CD4-positive, CD25-positive, alpha-beta regulatory T cell (primary cell): ENCODE results near the gene FKBP5. TPM values are rescaled to one million over a fixed set of nuclear protein-coding genes. Genes with fewer than 3 reads are reported as not detected.
"Not testable (repeated sequence)": the region's sequence is repeated elsewhere in the genome, so short reads cannot be mapped to it uniquely, and the experiment has no call there.

ENCODE experiments used
- ATAC-seq, 2 donors: fragments of 150-1000 bp; cut with Tn5 transposase; one replicate each; pipeline ENCODE4 v1.10.0; 2021; ENCODE audit warnings: low read depth in 2 of 2, moderate number of reproducible peaks in 2 of 2, moderate library complexity in 1 of 2
- DNase-seq, 3 donors: peaks; one replicate each; pipeline versions ENCODE4 v3.0.0 to v3.0.0-alpha.2; 2012 to 2022; ENCODE audit warnings: mixed read lengths in 1 of 3
- H3K27ac ChIP-seq: one replicate; pipeline ENCODE4 v1.7.0; 2013; ENCODE audit warnings: mild to moderate bottlenecking, low read length; ENCODE audit not compliant: insufficient read depth, poor library complexity, severe bottlenecking
- H3K27me3 ChIP-seq: one replicate; pipeline ENCODE4 v1.7.0; 2013; ENCODE audit warnings: low read length; ENCODE audit not compliant: control insufficient read depth, insufficient read depth
- H3K36me3 ChIP-seq: one replicate; pipeline ENCODE4 v1.7.0; 2013; ENCODE audit warnings: mild to moderate bottlenecking, low read length, moderate library complexity; ENCODE audit not compliant: control insufficient read depth, insufficient read depth
- H3K4me1 ChIP-seq: 2 replicates; pipeline ENCODE4 v1.7.0; 2013; ENCODE audit warnings: mild to moderate bottlenecking, low read length; ENCODE audit not compliant: insufficient read depth, control insufficient read depth, poor library complexity, severe bottlenecking
- H3K4me3 ChIP-seq: one replicate; pipeline ENCODE4 v1.7.0; 2013; ENCODE audit warnings: low read depth, mild to moderate bottlenecking, low read length, moderate library complexity
- H3K9me3 ChIP-seq, 2 experiments: 1 replicate in 1 of 2; 2 replicates in 1 of 2; pipeline ENCODE4 v1.7.0; 2013; ENCODE audit warnings: low read length in 2 of 2, mild to moderate bottlenecking in 1 of 2, moderate library complexity in 1 of 2; ENCODE audit not compliant: control insufficient read depth in 2 of 2
- H3K27ac Mint-ChIP-seq, 3 donors: one replicate each; pipeline ENCODE4 v1.8.0; 2020 to 2022; ENCODE audit warnings: mild to moderate bottlenecking in 3 of 3, mixed read lengths in 3 of 3, moderate library complexity in 2 of 3
- H3K27me3 Mint-ChIP-seq: one replicate; pipeline ENCODE4 v1.8.0; 2022; ENCODE audit warnings: mild to moderate bottlenecking, mixed read lengths
- H3K36me3 Mint-ChIP-seq: one replicate; pipeline ENCODE4 v1.8.0; 2020; ENCODE audit warnings: mixed read lengths
- H3K4me1 Mint-ChIP-seq, 4 donors: one replicate each; pipeline ENCODE4 v1.8.0; 2020 to 2022; ENCODE audit warnings: mixed read lengths in 4 of 4, mild to moderate bottlenecking in 1 of 4
- H3K4me3 Mint-ChIP-seq, 4 donors: one replicate each; pipeline ENCODE4 v1.8.0; 2020 to 2022; ENCODE audit warnings: mild to moderate bottlenecking in 4 of 4, mixed read lengths in 4 of 4, moderate library complexity in 3 of 4
- H3K9me3 Mint-ChIP-seq, 7 donors: one replicate each; pipeline ENCODE4 v1.8.0; 2020 to 2022; ENCODE audit warnings: mixed read lengths in 7 of 7, mild to moderate bottlenecking in 3 of 7, moderate library complexity in 2 of 7
- polyA plus RNA-seq, 4 donors: library from polyadenylated mRNA; unstranded; fragments of 300-500 nt; fragmentation: Illumina TruSeq; gene quantifications; one replicate each; pipeline ENCODE4 v1.2.3, GENCODE V29; 2021
- total RNA-seq: library from RNA; stranded (reverse); gene quantifications from one replicate; pipeline ENCODE4 v1.2.3, GENCODE V29; 2022

FKBP5 gene
- total and polyA plus RNA-seq, 5 donors from 2014 or later, result 27.5 to 157 (median 71.0) TPM

GRCh38 chr6:35599761-35600658 is 88.7 kb downstream of the FKBP5 start:
- H3K4me1 ChIP-seq, result peaks cover 87% of the 10 kb centered on the region
- ATAC-seq, result no peak
- Mint-ChIP-seq H3K9me3 (peaks cover 0 to 2% (median 0%) of the 10 kb centered on the region in 7 donors), H3K4me3 (peak overlapping the region; percentile 73 to 85 (median 82)), H3K27me3 (no peaks in the 10 kb centered on the region), H3K36me3 (peaks cover 24% of the 10 kb centered on the region), H3K4me1 (peaks cover 19 to 84% (median 62%) of the 10 kb centered on the region in 4 donors), H3K27ac (peak overlapping the region; percentile 91 to 98 (median 92))
- no peaks in the 10 kb centered on the region for H3K27me3 ChIP-seq
- H3K36me3 ChIP-seq, result peaks cover 16% of the 10 kb centered on the region
- no peak for DNase-seq
- no peaks in the 10 kb centered on the region for H3K9me3 ChIP-seq
- H3K27ac ChIP-seq, result peak overlapping the region; percentile 86
- H3K4me3 ChIP-seq, result peak overlapping the region; percentile 76

GRCh38 chr6:35598621-35599020 is 90.1 kb downstream of the FKBP5 start:
- Mint-ChIP-seq H3K27ac (peak overlapping the region; percentile 52 to 92 (median 91)), H3K4me1 (peaks cover 27 to 87% (median 64%) of the 10 kb centered on the region in 4 donors), H3K36me3 (peaks cover 31% of the 10 kb centered on the region)
- H3K4me3 Mint-ChIP-seq, ATAC-seq, H3K27me3 Mint-ChIP-seq, DNase-seq, H3K4me3 ChIP-seq, H3K9me3 ChIP-seq, H3K9me3 Mint-ChIP-seq, H3K27me3 ChIP-seq: not testable (repeated sequence)
- Histone ChIP-seq H3K36me3 (peaks cover 16% of the 10 kb centered on the region), H3K27ac (peak overlapping the region; percentile 86), H3K4me1 (peaks cover 87% of the 10 kb centered on the region)

DNA sequence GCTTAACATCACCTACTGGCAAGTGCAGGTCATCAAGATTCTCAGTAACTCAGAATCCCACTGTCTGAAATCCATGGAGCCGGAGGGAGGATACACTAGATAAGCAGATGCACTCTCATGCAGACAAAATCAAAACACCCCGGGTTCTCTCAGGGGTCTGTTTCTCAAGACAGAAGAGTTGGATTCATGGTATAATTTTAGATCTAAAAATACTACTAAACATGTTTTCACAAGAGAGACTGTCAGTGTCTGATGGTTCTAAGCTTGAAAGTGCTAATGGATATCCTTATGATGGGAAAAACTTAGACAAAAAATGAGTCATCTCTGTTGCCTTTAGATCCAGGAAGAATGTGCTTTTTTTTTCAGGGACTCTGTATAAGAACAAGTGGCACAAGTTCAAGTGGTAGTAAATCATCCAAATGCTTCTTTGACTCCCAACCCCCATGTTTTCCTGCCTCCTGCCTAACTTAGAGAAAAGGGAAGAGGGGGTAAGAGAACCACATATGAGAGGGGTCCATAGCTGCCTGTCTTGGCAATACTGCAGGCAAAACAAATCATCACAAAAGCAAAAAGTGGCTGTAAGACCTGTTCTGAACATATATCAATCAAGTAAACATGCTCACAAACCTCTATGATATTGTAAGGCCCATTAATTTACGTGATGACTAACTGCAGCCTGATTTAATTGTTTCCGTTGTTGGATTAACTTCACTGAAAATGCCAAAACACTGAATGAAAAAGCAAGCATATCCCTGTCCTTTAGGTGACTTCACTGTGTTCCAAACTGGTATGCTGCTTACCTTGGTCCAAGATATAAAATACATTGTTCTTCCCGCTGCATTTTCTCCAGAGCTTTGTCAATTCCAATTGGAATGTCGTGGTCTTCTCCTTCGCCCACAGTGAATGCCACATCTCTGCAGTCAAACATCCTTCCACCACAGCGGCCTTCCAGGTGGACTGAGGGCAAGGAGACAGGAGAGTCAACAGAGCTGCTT is 92.0 kb downstream of the FKBP5 start:
- ATAC-seq (no peak), DNase-seq (no peak)
- H3K9me3 ChIP-seq, result no peaks in the 10 kb centered on the region
- peak overlapping the region; percentile 86 for H3K27ac ChIP-seq
- Mint-ChIP-seq H3K4me3 (peak overlapping the region in 3 of 4 donors; percentile 10 to 54 (median 44)), H3K36me3 (peaks cover 40% of the 10 kb centered on the region), H3K27ac (peak overlapping the region; percentile 79 to 93 (median 88)), H3K9me3 (peaks cover 0 to 2% (median 0%) of the 10 kb centered on the region in 7 donors), H3K4me1 (peaks cover 25 to 88% (median 62%) of the 10 kb centered on the region in 4 donors), H3K27me3 (no peaks in the 10 kb centered on the region)
- peaks cover 24% of the 10 kb centered on the region for H3K36me3 ChIP-seq
- no peak overlapping the region for H3K4me3 ChIP-seq
- peaks cover 69% of the 10 kb centered on the region for H3K4me1 ChIP-seq
- no peaks in the 10 kb centered on the region for H3K27me3 ChIP-seq

- Mint-ChIP-seq H3K4me3 (peak overlapping the region; percentile 44 to 81 (median 69)), H3K36me3 (peaks cover 50% of the 10 kb centered on the region), H3K27ac (peak overlapping the region; percentile 78 to 93 (median 84)), H3K9me3 (peaks cover 0 to 2% (median 0%) of the 10 kb centered on the region in 7 donors), H3K4me1 (peaks cover 23 to 88% (median 54%) of the 10 kb centered on the region in 4 donors), H3K27me3 (no peaks in the 10 kb centered on the region)
- H3K4me3 ChIP-seq, result peak overlapping the region; percentile 66
- no peak overlapping the region for H3K27ac ChIP-seq
- H3K36me3 ChIP-seq, result peaks cover 32% of the 10 kb centered on the region
- H3K9me3 ChIP-seq, result no peaks in the 10 kb centered on the region
- H3K27me3 ChIP-seq, result no peaks in the 10 kb centered on the region
- H3K4me1 ChIP-seq, result peaks cover 53% of the 10 kb centered on the region
- no peak for ATAC-seq
- peak in 2 of 3 donors; percentile 17 to 28 for DNase-seq
Measured at GRCh38 chr6:35594503-35595186, 94.1 kb downstream of the FKBP5 start.

DNA sequence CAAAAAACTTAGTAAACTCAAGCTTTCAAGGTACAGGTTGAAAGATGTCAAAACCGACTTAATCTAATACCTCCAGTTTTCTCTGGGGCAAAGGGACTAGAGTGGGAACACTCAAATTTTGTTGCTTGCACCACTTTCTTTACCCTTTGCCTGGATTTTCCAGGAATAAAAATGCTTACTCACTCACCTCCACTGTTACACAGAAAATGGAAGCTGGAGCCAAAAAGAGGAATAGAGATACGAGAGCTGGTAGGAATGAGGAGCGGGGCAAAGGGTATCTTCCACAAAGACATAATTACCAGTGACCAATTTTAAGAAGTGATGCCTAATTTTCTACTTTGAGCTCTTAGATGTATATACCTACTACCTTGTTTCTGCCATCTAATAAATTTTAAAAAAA is 96.5 kb downstream of the FKBP5 start:
- peaks cover 0 to 2% (median 0%) of the 10 kb centered on the region in 7 donors for H3K9me3 Mint-ChIP-seq
- Histone ChIP-seq H3K9me3 (no peaks in the 10 kb centered on the region), H3K4me3 (peak overlapping the region; percentile 15), H3K4me1 (peaks cover 38% of the 10 kb centered on the region), H3K36me3 (peaks cover 36% of the 10 kb centered on the region), H3K27me3 (no peaks in the 10 kb centered on the region), H3K27ac (no peak overlapping the region)
- peaks cover 23 to 87% (median 52%) of the 10 kb centered on the region in 4 donors for H3K4me1 Mint-ChIP-seq
- DNase-seq (no peak), ATAC-seq (no peak)
- H3K36me3 Mint-ChIP-seq, result peaks cover 55% of the 10 kb centered on the region
- peak overlapping the region in 1 of 3 donors; percentile 93 for H3K27ac Mint-ChIP-seq
- peak overlapping the region in 1 of 4 donors; percentile 24 for H3K4me3 Mint-ChIP-seq
- no peaks in the 10 kb centered on the region for H3K27me3 Mint-ChIP-seq

- no peaks in the 10 kb centered on the region for H3K9me3 Mint-ChIP-seq
- peaks cover 23 to 89% (median 55%) of the 10 kb centered on the region in 4 donors for H3K4me1 Mint-ChIP-seq
Measured at GRCh38 chr6:35590622-35591066, 98.1 kb downstream of the FKBP5 start.

GRCh38 chr6:35589904-35590303 is 98.8 kb downstream of the FKBP5 start:
- peaks cover 20 to 87% (median 54%) of the 10 kb centered on the region in 4 donors for H3K4me1 Mint-ChIP-seq
- peak overlapping the region in 2 of 3 donors; percentile 83 to 86 for H3K27ac Mint-ChIP-seq
- no peak overlapping the region for H3K4me3 ChIP-seq
- DNase-seq (no peak), ATAC-seq (no peak)
- H3K9me3 ChIP-seq, result no peaks in the 10 kb centered on the region
- H3K36me3 ChIP-seq, result peaks cover 32% of the 10 kb centered on the region
- H3K4me3 Mint-ChIP-seq, result no peak overlapping the region
- no peaks in the 10 kb centered on the region for H3K27me3 Mint-ChIP-seq
- H3K9me3 Mint-ChIP-seq, result no peaks in the 10 kb centered on the region
- H3K4me1 ChIP-seq, result peaks cover 24% of the 10 kb centered on the region
- no peaks in the 10 kb centered on the region for H3K27me3 ChIP-seq
- no peak overlapping the region for H3K27ac ChIP-seq
- peaks cover 47% of the 10 kb centered on the region for H3K36me3 Mint-ChIP-seq

More at GRCh38 chr6:35590622-35591066, 98.1 kb downstream of the FKBP5 start:
- Histone ChIP-seq H3K27me3 (no peaks in the 10 kb centered on the region), H3K36me3 (peaks cover 32% of the 10 kb centered on the region), H3K9me3 (no peaks in the 10 kb centered on the region), H3K27ac (no peak overlapping the region), H3K4me3 (no peak overlapping the region), H3K4me1 (peaks cover 31% of the 10 kb centered on the region)
- no peak for ATAC-seq
- no peak for DNase-seq
- no peaks in the 10 kb centered on the region for H3K27me3 Mint-ChIP-seq
- H3K4me3 Mint-ChIP-seq, result no peak overlapping the region
- peaks cover 52% of the 10 kb centered on the region for H3K36me3 Mint-ChIP-seq
- peak overlapping the region in 1 of 3 donors; percentile 7 for H3K27ac Mint-ChIP-seq
